Neural cell (in vitro differentiated cells): Measurements from ENCODE around the gene CDHR2.

Experiments used
- EP300 ChIP-seq: fragments of 450-650 bp; conservative IDR thresholded peaks from 2 replicates; pipeline ENCODE4 v1.6.1; 2014; ENCODE audit warnings: antibody characterized with exemption, mild to moderate bottlenecking, moderate library complexity; ENCODE audit not compliant: poor library complexity, severe bottlenecking
- EZH2 ChIP-seq: fragments of 200-600, 300-800 bp; shearing (Covaris generic), sonication (generic); IDR thresholded peaks from 2 replicates; pipeline ENCODE4 v1.6.1; 2014; ENCODE audit warnings: antibody characterized with exemption, low read length, borderline replicate concordance, mild to moderate bottlenecking; ENCODE audit not compliant: insufficient read depth, poor library complexity, severe bottlenecking
- POLR2AphosphoS5 ChIP-seq: IDR thresholded peaks from 2 replicates; pipeline ENCODE4 v1.6.1; 2012
- RAD21 ChIP-seq: fragments of 450-650 bp; conservative IDR thresholded peaks from 2 replicates; pipeline ENCODE4 v1.6.1; 2014; ENCODE audit warnings: antibody characterized with exemption, mild to moderate bottlenecking, moderate library complexity
- SMC3 ChIP-seq: fragments of 450-650 bp; conservative IDR thresholded peaks from 2 replicates; pipeline ENCODE4 v1.6.1; 2014; ENCODE audit warnings: antibody characterized with exemption, mild to moderate bottlenecking, moderate library complexity; ENCODE audit not compliant: poor library complexity
- TAF1 ChIP-seq: IDR thresholded peaks from 2 replicates; pipeline ENCODE4 v1.6.1; 2012; ENCODE audit warnings: low read depth
- TF ChIP-seq, protein P1 (sequence below): fragments of 450-650 bp; IDR thresholded peaks from 2 replicates; pipeline ENCODE4 v1.5.1; 2014; ENCODE audit warnings: antibody characterized with exemption, mild to moderate bottlenecking, moderate library complexity; ENCODE audit not compliant: poor library complexity, severe bottlenecking
- TF ChIP-seq, protein P2 (sequence below): IDR thresholded peaks from 2 replicates; pipeline ENCODE4 v1.6.1; 2012; ENCODE audit warnings: borderline replicate concordance

DNA sequence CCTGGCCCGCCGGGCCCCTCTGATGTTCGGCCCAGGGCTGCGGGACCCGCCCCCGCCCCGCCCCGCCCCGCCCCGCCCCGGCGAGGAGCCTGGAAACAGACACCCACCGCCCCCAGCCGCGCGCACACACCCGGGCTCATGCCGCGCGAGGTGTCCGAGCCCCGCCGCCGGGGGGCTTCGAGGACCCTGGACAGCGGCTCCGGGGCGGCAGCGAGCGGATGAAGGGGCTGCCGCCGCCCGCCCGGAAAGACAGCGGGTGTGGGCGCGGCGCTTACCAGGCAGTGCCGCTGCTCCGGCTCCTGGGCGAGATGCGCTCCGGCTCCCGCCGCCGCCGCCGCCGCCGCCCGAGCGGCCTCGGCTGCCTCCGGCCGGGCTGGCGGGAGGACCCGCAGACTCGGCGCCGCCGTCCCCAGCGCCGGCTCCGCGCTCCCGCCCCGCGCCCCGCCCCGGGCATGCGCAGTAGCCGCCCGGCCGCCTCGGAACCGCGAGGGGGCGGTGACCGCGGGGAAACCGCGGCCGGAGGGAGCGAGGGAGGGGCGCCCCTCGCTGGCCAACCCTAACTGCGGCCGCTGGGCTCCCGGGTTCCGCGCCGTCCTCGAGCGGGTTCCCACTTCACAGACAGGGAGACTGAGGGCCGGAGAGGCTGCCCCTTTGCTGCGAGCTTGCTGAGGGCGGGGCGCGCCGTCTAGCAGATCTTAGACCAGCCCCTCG lies 60.7 kb downstream of the CDHR2 start, which contains the start of gene GPRIN1:
- TF ChIP-seq, protein P1, sequence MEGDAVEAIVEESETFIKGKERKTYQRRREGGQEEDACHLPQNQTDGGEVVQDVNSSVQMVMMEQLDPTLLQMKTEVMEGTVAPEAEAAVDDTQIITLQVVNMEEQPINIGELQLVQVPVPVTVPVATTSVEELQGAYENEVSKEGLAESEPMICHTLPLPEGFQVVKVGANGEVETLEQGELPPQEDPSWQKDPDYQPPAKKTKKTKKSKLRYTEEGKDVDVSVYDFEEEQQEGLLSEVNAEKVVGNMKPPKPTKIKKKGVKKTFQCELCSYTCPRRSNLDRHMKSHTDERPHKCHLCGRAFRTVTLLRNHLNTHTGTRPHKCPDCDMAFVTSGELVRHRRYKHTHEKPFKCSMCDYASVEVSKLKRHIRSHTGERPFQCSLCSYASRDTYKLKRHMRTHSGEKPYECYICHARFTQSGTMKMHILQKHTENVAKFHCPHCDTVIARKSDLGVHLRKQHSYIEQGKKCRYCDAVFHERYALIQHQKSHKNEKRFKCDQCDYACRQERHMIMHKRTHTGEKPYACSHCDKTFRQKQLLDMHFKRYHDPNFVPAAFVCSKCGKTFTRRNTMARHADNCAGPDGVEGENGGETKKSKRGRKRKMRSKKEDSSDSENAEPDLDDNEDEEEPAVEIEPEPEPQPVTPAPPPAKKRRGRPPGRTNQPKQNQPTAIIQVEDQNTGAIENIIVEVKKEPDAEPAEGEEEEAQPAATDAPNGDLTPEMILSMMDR = peak; percentile 77
- TF ChIP-seq, protein P2, sequence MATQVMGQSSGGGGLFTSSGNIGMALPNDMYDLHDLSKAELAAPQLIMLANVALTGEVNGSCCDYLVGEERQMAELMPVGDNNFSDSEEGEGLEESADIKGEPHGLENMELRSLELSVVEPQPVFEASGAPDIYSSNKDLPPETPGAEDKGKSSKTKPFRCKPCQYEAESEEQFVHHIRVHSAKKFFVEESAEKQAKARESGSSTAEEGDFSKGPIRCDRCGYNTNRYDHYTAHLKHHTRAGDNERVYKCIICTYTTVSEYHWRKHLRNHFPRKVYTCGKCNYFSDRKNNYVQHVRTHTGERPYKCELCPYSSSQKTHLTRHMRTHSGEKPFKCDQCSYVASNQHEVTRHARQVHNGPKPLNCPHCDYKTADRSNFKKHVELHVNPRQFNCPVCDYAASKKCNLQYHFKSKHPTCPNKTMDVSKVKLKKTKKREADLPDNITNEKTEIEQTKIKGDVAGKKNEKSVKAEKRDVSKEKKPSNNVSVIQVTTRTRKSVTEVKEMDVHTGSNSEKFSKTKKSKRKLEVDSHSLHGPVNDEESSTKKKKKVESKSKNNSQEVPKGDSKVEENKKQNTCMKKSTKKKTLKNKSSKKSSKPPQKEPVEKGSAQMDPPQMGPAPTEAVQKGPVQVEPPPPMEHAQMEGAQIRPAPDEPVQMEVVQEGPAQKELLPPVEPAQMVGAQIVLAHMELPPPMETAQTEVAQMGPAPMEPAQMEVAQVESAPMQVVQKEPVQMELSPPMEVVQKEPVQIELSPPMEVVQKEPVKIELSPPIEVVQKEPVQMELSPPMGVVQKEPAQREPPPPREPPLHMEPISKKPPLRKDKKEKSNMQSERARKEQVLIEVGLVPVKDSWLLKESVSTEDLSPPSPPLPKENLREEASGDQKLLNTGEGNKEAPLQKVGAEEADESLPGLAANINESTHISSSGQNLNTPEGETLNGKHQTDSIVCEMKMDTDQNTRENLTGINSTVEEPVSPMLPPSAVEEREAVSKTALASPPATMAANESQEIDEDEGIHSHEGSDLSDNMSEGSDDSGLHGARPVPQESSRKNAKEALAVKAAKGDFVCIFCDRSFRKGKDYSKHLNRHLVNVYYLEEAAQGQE = peak; percentile 62
- TF ChIP-seq SMC3 (peak; percentile 57), POLR2AphosphoS5 (peak; percentile 79), RAD21 (peak; percentile 61), EZH2 (no peak), EP300 (peak; percentile 34), TAF1 (no peak)
